Vagina (tissue), 2 donors: ENCODE data around the gene SCARB1. TPM values are rescaled to one million over a fixed set of nuclear protein-coding genes. Genes with fewer than 3 reads are reported as not detected.

Experiments
- DNase-seq, 2 donors: peaks; one replicate each; pipeline ENCODE4 v3.0.0-alpha.2; 2017; ENCODE audit errors: extremely low spot score in 2 of 2
- H3K27ac ChIP-seq: fragments of 200-600 bp; sonication (generic); one replicate; pipeline ENCODE4 v1.5.1; 2019
- H3K27me3 ChIP-seq: fragments of 200-600 bp; sonication (generic); one replicate; pipeline ENCODE4 v1.5.1; 2019
- H3K36me3 ChIP-seq, 2 donors: fragments of 200-600 bp; sonication (generic); one replicate each; pipeline ENCODE4 v1.5.1; 2017 to 2019
- H3K4me1 ChIP-seq: fragments of 200-600 bp; sonication (generic); one replicate; pipeline ENCODE4 v1.5.1; 2019
- H3K4me3 ChIP-seq, 2 donors: fragments of 200-600 bp; sonication (generic); 1 replicate in 1 of 2; 2 replicates in 1 of 2; pipeline ENCODE4 v1.5.1; 2016 to 2019
- H3K9me3 ChIP-seq: fragments of 200-600 bp; sonication (generic); one replicate; pipeline ENCODE4 v1.5.1; 2019
- POLR2A ChIP-seq, 2 donors: fragments of 450-650 bp; IDR thresholded peaks; one replicate each; pipeline ENCODE4 v1.6.1; 2017; ENCODE audit warnings: antibody characterized with exemption in 2 of 2, mild to moderate bottlenecking in 2 of 2, moderate library complexity in 2 of 2
- POLR2AphosphoS5 ChIP-seq, 2 donors: sonication (generic); formaldehyde crosslinking; IDR thresholded peaks; one replicate each; pipeline ENCODE4 v1.9.0; 2017; ENCODE audit warnings: antibody characterized with exemption in 2 of 2, mild to moderate bottlenecking in 2 of 2, low read depth in 1 of 2; ENCODE audit not compliant: insufficient read depth in 1 of 2
- intact Hi-C: fragments of 100-400 bp; cut with DNase I; formaldehyde crosslinking; loops from one replicate; pipeline ENCODE4 v1.15.1; 2023
- total RNA-seq: library from RNA; depleted of rRNA; stranded (reverse); fragments of >200 nt; gene quantifications from one replicate; pipeline ENCODE4 v1.2.3, GENCODE V29; 2016
- TF ChIP-seq, protein P1 (sequence below), 3 experiments: fragments of 450-650 bp in 2 of 3; fragments of 200-600 bp in 1 of 3; sonication (generic) in 1 of 3; IDR thresholded peaks; one replicate each; pipeline ENCODE4 v1.5.1; 2017 to 2019; ENCODE audit warnings: antibody characterized with exemption in 3 of 3, mild to moderate bottlenecking in 2 of 3, moderate library complexity in 2 of 3

The SCARB1 gene
- total RNA-seq, 1 donor from 2014 or later = 20.6 TPM

DNA sequence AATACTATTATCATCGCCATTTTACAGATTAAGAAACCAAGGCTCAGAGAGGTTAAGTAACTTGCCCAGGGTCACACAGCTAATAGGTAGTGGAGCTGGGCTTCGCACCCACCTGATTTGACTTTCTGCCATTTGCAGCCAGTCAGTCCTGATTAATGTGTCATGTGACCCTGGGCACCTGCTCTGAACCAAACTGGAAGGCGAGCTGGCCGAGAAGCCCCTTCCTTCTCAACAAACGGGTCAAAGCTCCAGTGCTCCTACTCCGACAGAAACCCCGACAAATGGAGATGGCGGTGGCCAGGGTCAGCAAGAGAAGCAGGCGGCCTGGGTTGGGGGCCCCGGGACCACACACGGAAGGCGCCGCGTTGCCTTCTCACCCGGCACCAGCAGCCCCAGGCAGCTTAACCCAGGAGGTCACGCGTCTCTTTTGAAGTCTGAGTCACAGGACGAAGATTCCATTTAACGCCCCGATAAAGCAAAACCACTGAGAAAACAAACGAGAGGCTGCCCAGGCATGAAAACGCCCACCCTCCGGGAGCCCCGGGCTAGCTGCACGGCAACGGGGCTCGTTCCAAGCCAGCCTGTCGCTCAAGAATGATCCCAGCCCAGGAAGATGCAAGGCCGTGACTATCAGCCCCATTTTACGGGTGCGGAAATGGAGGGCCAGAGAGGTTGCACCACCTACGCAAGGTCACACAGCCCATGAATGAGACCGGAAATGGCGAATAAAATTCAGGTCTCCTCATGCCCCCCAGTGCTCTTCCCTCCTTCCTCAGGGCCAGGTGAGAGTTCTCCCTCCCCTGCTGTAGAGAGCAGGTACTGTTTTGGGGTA, 124.8 kb downstream of the SCARB1 start:
- no peak for TF ChIP-seq POLR2AphosphoS5 (IDR thresholded peaks at IDR 0.05; ENCODE audit: insufficient read depth in 1 of 2, low read depth in 1 of 2)
- TF ChIP-seq, protein P1, sequence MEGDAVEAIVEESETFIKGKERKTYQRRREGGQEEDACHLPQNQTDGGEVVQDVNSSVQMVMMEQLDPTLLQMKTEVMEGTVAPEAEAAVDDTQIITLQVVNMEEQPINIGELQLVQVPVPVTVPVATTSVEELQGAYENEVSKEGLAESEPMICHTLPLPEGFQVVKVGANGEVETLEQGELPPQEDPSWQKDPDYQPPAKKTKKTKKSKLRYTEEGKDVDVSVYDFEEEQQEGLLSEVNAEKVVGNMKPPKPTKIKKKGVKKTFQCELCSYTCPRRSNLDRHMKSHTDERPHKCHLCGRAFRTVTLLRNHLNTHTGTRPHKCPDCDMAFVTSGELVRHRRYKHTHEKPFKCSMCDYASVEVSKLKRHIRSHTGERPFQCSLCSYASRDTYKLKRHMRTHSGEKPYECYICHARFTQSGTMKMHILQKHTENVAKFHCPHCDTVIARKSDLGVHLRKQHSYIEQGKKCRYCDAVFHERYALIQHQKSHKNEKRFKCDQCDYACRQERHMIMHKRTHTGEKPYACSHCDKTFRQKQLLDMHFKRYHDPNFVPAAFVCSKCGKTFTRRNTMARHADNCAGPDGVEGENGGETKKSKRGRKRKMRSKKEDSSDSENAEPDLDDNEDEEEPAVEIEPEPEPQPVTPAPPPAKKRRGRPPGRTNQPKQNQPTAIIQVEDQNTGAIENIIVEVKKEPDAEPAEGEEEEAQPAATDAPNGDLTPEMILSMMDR (IDR thresholded peaks at IDR 0.05) = no peak
- TF ChIP-seq POLR2A (IDR thresholded peaks at IDR 0.05) = no peak
- DNase-seq = no peak
- no peak overlapping the region for H3K27ac ChIP-seq
- no peaks in the 10 kb centered on the region for H3K36me3 ChIP-seq
- intact Hi-C loops = no loop called here
- no peaks in the 10 kb centered on the region for H3K27me3 ChIP-seq
- H3K9me3 ChIP-seq = no peaks in the 10 kb centered on the region
- H3K4me3 ChIP-seq = no peak overlapping the region
- no peaks in the 10 kb centered on the region for H3K4me1 ChIP-seq

DNA sequence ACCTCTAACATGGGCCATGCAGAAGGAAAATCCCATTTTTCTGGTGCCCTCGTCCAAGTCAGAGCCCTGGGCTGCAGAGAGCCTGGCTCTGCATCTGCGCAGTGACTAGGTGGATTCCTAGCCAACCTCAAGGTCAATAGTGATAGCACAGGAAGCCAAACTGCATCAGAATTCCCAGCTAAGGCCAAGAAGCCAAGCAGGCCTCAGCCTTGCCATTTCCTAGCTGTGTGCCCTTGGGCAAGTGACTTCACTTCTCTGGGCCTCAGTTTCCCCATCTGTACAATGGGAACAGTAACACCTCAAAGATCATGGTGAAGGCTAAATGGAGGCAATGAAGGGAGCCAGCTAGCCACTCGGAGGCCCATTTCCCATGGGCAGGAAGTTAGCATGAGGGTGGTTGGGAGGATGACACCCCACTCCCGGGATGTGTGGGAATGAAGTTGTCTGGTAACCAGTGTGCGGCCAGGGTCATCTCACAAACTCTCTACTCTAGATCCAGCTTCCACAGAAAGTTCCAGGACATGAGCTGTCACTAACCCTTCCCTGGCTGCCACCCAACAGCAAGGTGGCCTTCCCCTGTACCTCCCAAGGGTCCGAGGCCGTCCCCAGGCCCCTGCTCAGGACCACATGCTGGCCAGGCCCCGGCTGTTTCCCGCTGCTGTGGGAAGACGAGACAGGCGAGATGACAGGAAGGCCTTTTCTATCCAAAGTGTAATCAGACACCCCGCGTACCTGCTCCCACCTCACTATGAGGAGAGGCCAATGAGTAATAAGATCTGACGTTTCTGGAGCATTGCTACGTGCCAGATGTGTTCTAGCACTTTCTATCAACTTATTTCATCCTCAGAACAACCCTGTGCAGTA, 125.7 kb downstream of the SCARB1 start:
- H3K4me1 ChIP-seq = no peaks in the 10 kb centered on the region
- TF ChIP-seq POLR2A (IDR thresholded peaks at IDR 0.05) = no peak
- TF ChIP-seq POLR2AphosphoS5 (IDR thresholded peaks at IDR 0.05; ENCODE audit: insufficient read depth in 1 of 2, low read depth in 1 of 2) = no peak
- TF ChIP-seq, protein P1 (IDR thresholded peaks at IDR 0.05) = no peak
- H3K36me3 ChIP-seq = no peaks in the 10 kb centered on the region
- no peaks in the 10 kb centered on the region for H3K9me3 ChIP-seq
- no peak overlapping the region for H3K27ac ChIP-seq
- no peaks in the 10 kb centered on the region for H3K27me3 ChIP-seq
- H3K4me3 ChIP-seq = no peak overlapping the region
- no peak for DNase-seq
- intact Hi-C loops = no loop called here

DNA sequence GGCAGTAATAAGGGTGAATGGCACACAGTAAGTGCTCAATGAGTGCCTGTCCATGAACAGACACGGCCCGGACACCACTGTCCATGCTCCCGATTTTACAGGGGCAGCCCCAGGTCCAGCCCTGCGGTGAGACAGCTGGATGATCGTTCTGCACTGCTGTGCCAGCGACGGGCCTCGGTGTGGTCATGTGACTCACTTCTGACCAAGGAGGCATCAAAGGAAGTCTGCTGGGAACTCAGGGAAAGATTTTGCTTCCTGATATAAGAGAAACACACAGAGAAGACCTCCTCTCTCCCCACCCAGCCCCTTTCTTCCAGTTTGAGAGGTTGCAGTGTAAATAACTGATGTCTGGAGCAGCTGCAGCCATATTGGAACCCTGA, 126.6 kb downstream of the SCARB1 start:
- H3K9me3 ChIP-seq = no peaks in the 10 kb centered on the region
- DNase-seq = no peak
- TF ChIP-seq POLR2AphosphoS5 (IDR thresholded peaks at IDR 0.05; ENCODE audit: insufficient read depth in 1 of 2, low read depth in 1 of 2) (no peak), POLR2A (IDR thresholded peaks at IDR 0.05) (no peak)
- no peaks in the 10 kb centered on the region for H3K4me1 ChIP-seq
- no peak overlapping the region for H3K4me3 ChIP-seq
- intact Hi-C loops = no loop called here
- H3K36me3 ChIP-seq = no peaks in the 10 kb centered on the region
- no peak overlapping the region for H3K27ac ChIP-seq
- no peaks in the 10 kb centered on the region for H3K27me3 ChIP-seq

DNA sequence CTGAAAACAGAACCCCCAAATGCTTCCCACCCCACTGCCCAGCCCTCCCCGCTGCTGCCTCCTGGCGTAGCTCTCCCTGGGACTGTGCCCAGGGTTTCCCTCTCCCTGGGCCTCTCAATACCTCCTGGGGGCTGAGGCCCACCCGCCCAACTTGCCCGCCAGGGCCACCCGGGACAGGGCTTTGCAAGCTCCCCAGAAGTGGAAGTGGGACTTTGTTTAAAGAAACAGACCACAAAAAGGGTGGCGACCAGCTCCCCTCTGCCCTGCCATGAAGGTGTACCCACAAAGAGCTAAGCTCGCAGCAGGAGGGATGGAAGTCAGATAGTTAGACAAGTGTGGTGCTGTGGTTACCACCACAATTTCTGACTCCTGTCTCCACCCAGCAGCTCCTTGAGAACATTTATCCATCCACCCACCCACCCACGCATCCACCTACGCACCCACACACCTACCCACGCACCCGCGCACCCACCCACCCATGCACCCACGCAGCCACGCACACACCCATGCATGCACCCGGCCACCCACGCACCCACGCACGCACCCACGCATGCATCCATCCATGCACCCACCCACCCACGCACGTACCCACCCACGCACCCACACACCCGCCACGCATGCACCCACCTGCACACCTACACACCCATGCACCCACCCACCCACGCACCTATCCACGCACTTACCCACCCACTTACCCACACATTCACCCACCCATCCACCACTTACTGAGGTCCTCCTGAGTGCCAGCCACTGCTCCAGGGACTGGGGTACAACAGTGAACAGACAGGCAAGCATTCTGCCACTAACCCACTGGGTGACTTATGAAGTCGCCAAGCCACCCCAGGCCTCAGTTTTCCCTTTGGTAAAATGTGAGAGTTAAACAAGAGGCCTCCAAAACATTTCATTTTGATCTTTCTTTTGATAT, 127.3 kb downstream of the SCARB1 start:
- no peak for DNase-seq
- Histone ChIP-seq H3K4me3 (no peak overlapping the region), H3K4me1 (no peaks in the 10 kb centered on the region), H3K27ac (no peak overlapping the region), H3K27me3 (no peaks in the 10 kb centered on the region), H3K36me3 (no peaks in the 10 kb centered on the region), H3K9me3 (no peaks in the 10 kb centered on the region)
- TF ChIP-seq POLR2AphosphoS5 (IDR thresholded peaks at IDR 0.05; ENCODE audit: insufficient read depth in 1 of 2, low read depth in 1 of 2) = no peak
- TF ChIP-seq, protein P1 (IDR thresholded peaks at IDR 0.05) = no peak
- TF ChIP-seq POLR2A (IDR thresholded peaks at IDR 0.05) = no peak
- intact Hi-C loops = no loop called here
